WTC11 (cell line): ENCODE data around the gene NR1D1.

Experiments used
- FOXP1 ChIP-seq: sonication (generic); formaldehyde crosslinking; IDR thresholded peaks from 2 replicates; pipeline ENCODE4 v1.8.0; 2022; ENCODE audit warnings: missing genetic modification reagents, mild to moderate bottlenecking, moderate library complexity, borderline replicate concordance
- USF2 ChIP-seq: sonication (generic); formaldehyde crosslinking; IDR thresholded peaks from 2 replicates; pipeline ENCODE4 v1.8.1; 2023; ENCODE audit warnings: mild to moderate bottlenecking, missing genetic modification reagents, moderate library complexity
- TF ChIP-seq, protein P1 (sequence below): fragments of 200-600 bp; IDR thresholded peaks from 2 replicates; pipeline ENCODE4 v1.8.0; 2022; ENCODE audit warnings: antibody characterized with exemption

- TF ChIP-seq, protein P1, sequence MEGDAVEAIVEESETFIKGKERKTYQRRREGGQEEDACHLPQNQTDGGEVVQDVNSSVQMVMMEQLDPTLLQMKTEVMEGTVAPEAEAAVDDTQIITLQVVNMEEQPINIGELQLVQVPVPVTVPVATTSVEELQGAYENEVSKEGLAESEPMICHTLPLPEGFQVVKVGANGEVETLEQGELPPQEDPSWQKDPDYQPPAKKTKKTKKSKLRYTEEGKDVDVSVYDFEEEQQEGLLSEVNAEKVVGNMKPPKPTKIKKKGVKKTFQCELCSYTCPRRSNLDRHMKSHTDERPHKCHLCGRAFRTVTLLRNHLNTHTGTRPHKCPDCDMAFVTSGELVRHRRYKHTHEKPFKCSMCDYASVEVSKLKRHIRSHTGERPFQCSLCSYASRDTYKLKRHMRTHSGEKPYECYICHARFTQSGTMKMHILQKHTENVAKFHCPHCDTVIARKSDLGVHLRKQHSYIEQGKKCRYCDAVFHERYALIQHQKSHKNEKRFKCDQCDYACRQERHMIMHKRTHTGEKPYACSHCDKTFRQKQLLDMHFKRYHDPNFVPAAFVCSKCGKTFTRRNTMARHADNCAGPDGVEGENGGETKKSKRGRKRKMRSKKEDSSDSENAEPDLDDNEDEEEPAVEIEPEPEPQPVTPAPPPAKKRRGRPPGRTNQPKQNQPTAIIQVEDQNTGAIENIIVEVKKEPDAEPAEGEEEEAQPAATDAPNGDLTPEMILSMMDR, result peak; percentile 66
- TF ChIP-seq FOXP1 (CRISPR knock-in tag) (no peak), USF2 (CRISPR knock-in tag) (peak; percentile 95)
Measured at GRCh38 chr17:40113110-40113906, 12.9 kb upstream of the NR1D1 start.
